Cardiac atrium fibroblast (primary cell): ENCODE results near the gene OR4L1. TPM values are rescaled to one million over a fixed set of nuclear protein-coding genes. Genes with fewer than 3 reads are reported as not detected.

Experiments used
- total RNA-seq: library from RNA; depleted of rRNA; stranded (reverse); fragments of >200 nt; gene quantifications from 2 replicates; pipeline ENCODE4 v1.2.3, GENCODE V29; 2015

Gene OR4L1, protein sequence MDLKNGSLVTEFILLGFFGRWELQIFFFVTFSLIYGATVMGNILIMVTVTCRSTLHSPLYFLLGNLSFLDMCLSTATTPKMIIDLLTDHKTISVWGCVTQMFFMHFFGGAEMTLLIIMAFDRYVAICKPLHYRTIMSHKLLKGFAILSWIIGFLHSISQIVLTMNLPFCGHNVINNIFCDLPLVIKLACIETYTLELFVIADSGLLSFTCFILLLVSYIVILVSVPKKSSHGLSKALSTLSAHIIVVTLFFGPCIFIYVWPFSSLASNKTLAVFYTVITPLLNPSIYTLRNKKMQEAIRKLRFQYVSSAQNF
- not detected in 2 replicates for total RNA-seq

DNA sequence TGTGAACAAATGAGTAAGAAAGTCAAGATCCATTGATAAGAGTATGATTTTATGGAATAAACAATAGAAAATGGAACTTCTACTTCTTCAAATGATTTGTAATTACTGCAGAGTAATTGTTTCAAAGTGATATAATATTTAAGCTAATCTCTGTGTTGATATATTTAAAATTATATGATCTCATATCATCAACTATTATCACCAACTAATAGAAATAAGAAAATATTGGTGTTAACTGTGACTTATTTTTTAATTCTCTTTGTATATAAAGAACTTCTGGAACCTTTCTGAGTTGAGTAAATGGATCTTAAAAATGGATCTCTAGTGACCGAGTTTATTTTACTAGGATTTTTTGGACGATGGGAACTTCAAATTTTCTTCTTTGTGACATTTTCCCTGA, at the start of gene OR4L1:
OR4L1 (plus strand) TSS at position 301 of the 400 bp plus-strand sequence; CDS start at position 301, 0 bp downstream.

DNA sequence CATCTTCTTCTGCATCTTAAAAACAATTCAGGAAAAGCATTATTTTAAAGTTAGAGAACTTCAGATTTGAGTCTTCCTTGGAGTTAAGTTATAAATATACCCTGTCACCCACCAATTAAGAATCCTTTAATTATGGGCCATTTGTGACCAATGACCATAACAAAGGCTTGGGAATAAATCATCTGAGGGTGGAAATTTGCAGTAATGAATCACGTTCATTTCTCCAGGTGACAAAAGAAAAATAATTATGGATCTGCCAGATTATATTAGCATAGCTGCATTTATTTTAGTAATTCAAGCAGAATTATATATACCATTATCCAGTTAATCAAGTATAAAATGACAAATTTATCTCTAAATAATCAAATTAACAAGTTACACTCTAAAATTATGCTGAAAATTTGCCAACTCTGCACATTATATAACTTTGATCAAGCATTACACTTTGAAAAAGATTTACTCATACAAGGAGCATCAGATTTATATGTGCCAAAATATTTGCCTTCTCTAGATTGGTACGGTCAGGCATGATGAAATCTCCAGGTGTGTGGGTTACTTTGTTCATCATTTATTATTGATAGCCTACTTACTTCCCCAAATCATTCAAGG, 40.5 kb upstream of the OR4L1 start, which contains the start of gene OR4K14:
OR4K14 (minus strand) TSS at position 51 of the 609 bp plus-strand sequence. CDS start 4,114 bp downstream, outside the sequence.

DNA sequence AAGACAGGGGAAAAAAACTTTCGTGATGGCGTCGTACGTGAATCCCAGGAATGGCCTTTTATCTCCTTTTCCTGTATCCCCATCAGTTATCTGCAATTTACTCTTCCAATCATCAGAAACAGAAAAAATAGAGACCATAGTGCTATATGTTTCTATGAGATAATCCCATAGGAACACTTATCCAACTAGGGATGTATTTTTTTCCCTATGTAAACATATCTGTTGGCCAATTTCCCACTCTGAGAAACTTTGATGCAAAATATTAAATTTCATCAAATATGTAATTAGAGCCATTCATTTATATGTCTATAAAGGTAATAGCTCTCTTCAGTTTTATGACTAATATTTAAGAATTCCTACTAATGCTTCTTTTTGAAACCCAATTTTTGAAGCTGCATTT, 23.9 kb upstream of the OR4L1 start, which contains the start of gene OR4K13:
OR4K13 (minus strand) TSS at position 101 of the 400 bp plus-strand sequence. CDS start 1,280 bp downstream, outside the sequence.

DNA sequence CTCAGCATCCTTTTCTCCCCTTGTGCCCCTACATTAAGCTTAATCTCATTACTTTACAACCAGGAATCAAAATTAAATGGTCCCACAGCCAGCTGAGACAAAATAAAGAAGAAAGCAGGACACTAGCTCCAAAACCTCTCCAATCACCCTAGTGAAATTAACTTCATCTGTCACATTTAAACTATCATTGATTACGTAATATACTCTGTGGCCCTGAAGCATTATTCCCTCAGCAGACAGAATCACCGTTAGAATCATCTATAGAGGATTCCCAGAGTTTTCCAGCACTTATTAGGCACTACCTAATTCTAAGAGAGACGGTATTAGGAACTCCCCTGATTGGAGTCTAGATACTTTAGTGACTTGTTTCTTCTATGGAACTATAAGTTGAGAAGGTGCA, 50.6 kb downstream of the OR4L1 start, which contains the start of gene OR4K17:
OR4K17 (plus strand) TSS at position 302 of the 400 bp plus-strand sequence. CDS start 6,761 bp downstream, outside the sequence.

Other genes starting within 250 kb of the OR4L1 start
- gene OR4K2, start 184.9 kb upstream of the OR4L1 start, total RNA-seq: not detected in 2 replicates
- gene OR4K5, start 139.4 kb upstream of the OR4L1 start, total RNA-seq: not detected in 2 replicates
- not detected in 2 replicates for gene OR4K1, start 129.1 kb upstream of the OR4L1 start, total RNA-seq
- not detected in 2 replicates for gene OR4K15, start 84.5 kb upstream of the OR4L1 start, total RNA-seq
- gene OR4Q2, start 57.9 kb upstream of the OR4L1 start, total RNA-seq: not detected in 2 replicates
- gene OR4K14, start 40.7 kb upstream of the OR4L1 start, total RNA-seq: not detected in 2 replicates
- gene OR4K13, start 24.0 kb upstream of the OR4L1 start, total RNA-seq: not detected in 2 replicates
- gene OR4K17, start 50.7 kb downstream of the OR4L1 start, total RNA-seq: not detected in 2 replicates
- gene OR4N5, start 78.8 kb downstream of the OR4L1 start, total RNA-seq: not detected in 2 replicates
- not detected in 2 replicates for gene OR11G2, start 130.9 kb downstream of the OR4L1 start, total RNA-seq
- gene OR11H6, start 163.7 kb downstream of the OR4L1 start, total RNA-seq: not detected in 2 replicates
- gene OR11H7, start 168.9 kb downstream of the OR4L1 start, total RNA-seq: not detected in 2 replicates
- not detected in 2 replicates for gene OR11H4, start 179.2 kb downstream of the OR4L1 start, total RNA-seq
- gene TTC5, start 245.9 kb downstream of the OR4L1 start, total RNA-seq: 7.5 and 9.9 TPM in 2 replicates